IMR-90 (cell line): ENCODE results near the gene SERPIND1. TPM values are rescaled to one million over a fixed set of nuclear protein-coding genes. Genes with fewer than 3 reads are reported as not detected.

Experiments
- ATAC-seq: fragments of 200-7000 bp; cut with Tn5 transposase; 2 replicates; pipeline ENCODE4 v1.9.1; 2020; ENCODE audit warnings: low read depth, mild to moderate bottlenecking, moderate library complexity
- BruUV-seq: library from RNA; stranded (reverse); fragments of 400-500 nt; replicated peaks from 2 replicates; lab custom pipeline; 2021; lab: Mats Ljungman, UMichigan
- CTCF ChIA-PET: fragments of 300-600 bp; formaldehyde crosslinking; extraction: SDS; loops from one replicate; lab custom pipeline; 2021; ENCODE audit warnings: antibody characterized with exemption; lab: Yijun Ruan, JAX
- POLR2A ChIA-PET: fragments of 300-600 bp; sonication (Branson Sonifier 250); formaldehyde crosslinking; loops from one replicate; lab custom pipeline; 2022; ENCODE audit warnings: antibody characterized with exemption; ENCODE audit not compliant: unreplicated experiment; lab: Charles Lee
- DNase-seq: peaks from one replicate; pipeline ENCODE4 v3.0.0; 2013
- H2AFZ ChIP-seq: replicated peaks from 2 replicates; pipeline ENCODE3; 2013; ENCODE audit warnings: low read length, mild to moderate bottlenecking; ENCODE audit not compliant: poor library complexity
- H2AK5ac ChIP-seq: 2 replicates; pipeline ENCODE4 v1.6.1; 2013; ENCODE audit warnings: low read depth, low read length, inconsistent platforms
- H2AK9ac ChIP-seq: replicated peaks from 2 replicates; pipeline ENCODE3; 2013; ENCODE audit warnings: mild to moderate bottlenecking, low read depth, low read length, moderate library complexity; ENCODE audit not compliant: poor library complexity
- H2BK120ac ChIP-seq: 2 replicates; pipeline ENCODE4 v1.6.1; 2013; ENCODE audit warnings: low read depth, low read length, inconsistent platforms
- H2BK15ac ChIP-seq: 3 replicates; pipeline ENCODE4 v1.6.1; 2013; ENCODE audit warnings: low read depth, low read length, inconsistent platforms
- H2BK20ac ChIP-seq: 2 replicates; pipeline ENCODE4 v1.6.1; 2013; ENCODE audit warnings: low read depth, mild to moderate bottlenecking, inconsistent platforms, low read length, moderate library complexity
- H2BK5ac ChIP-seq: 2 replicates; pipeline ENCODE4 v1.6.1; 2013; ENCODE audit warnings: mild to moderate bottlenecking, low read depth, low read length, inconsistent platforms; ENCODE audit not compliant: poor library complexity, severe bottlenecking
- H3K14ac ChIP-seq: replicated peaks from 2 replicates; pipeline ENCODE4 v1.6.1; 2013; ENCODE audit warnings: low read depth, low read length, inconsistent platforms
- H3K18ac ChIP-seq: 2 replicates; pipeline ENCODE4 v1.6.1; 2013; ENCODE audit warnings: low read depth, low read length, control low read depth
- H3K23ac ChIP-seq: 2 replicates; pipeline ENCODE4 v1.6.1; 2013; ENCODE audit warnings: low read depth, low read length, inconsistent platforms
- H3K27ac ChIP-seq: 2 replicates; pipeline ENCODE4 v1.5.1; 2013; ENCODE audit warnings: mild to moderate bottlenecking, control low read depth, low read length; ENCODE audit not compliant: insufficient read depth
- H3K27me3 ChIP-seq: 2 replicates; pipeline ENCODE4 v1.6.1; 2013; ENCODE audit warnings: low read length; ENCODE audit not compliant: control insufficient read depth, insufficient read depth
- H3K36me3 ChIP-seq: 2 replicates; pipeline ENCODE4 v1.6.1; 2013; ENCODE audit warnings: low read length, mixed read lengths; ENCODE audit not compliant: control insufficient read depth, insufficient read depth
- H3K4ac ChIP-seq: 2 replicates; pipeline ENCODE4 v1.6.1; 2013; ENCODE audit warnings: low read depth, low read length, inconsistent platforms
- H3K4me1 ChIP-seq: 2 replicates; pipeline ENCODE4 v1.6.1; 2013; ENCODE audit warnings: low read length, mixed read lengths; ENCODE audit not compliant: control insufficient read depth, insufficient read depth
- H3K4me2 ChIP-seq: 2 replicates; pipeline ENCODE4 v1.6.1; 2013; ENCODE audit warnings: low read depth, mild to moderate bottlenecking, control low read depth, low read length, moderate library complexity
- H3K4me3 ChIP-seq: 2 replicates; pipeline ENCODE4 v1.5.1; 2013; ENCODE audit warnings: low read depth, mild to moderate bottlenecking, control low read depth, low read length, moderate library complexity; ENCODE audit not compliant: insufficient read depth
- H3K56ac ChIP-seq: 2 replicates; pipeline ENCODE4 v1.6.1; 2013; ENCODE audit warnings: low read length, inconsistent platforms; ENCODE audit not compliant: insufficient read depth; ENCODE audit errors: extremely low read depth
- H3K79me1 ChIP-seq, 2 experiments: 2 replicates each; pipeline ENCODE4 v1.6.1; 2013; ENCODE audit warnings: low read length in 2 of 2, inconsistent platforms in 1 of 2, low read depth in 1 of 2
- H3K9ac ChIP-seq: 2 replicates; pipeline ENCODE4 v1.6.1; 2013; ENCODE audit warnings: low read depth, low read length, control low read depth
- H3K9me1 ChIP-seq: 2 replicates; pipeline ENCODE4 v1.6.1; 2013; ENCODE audit warnings: low read length, inconsistent platforms; ENCODE audit not compliant: insufficient read depth
- H3K9me3 ChIP-seq: 2 replicates; pipeline ENCODE4 v1.6.1; 2013; ENCODE audit warnings: low read length; ENCODE audit not compliant: control insufficient read depth, insufficient read depth
- H4K20me1 ChIP-seq: 2 replicates; pipeline ENCODE4 v1.6.1; 2013; ENCODE audit warnings: low read length, inconsistent platforms; ENCODE audit not compliant: insufficient read depth
- H4K5ac ChIP-seq: 2 replicates; pipeline ENCODE4 v1.6.1; 2013; ENCODE audit warnings: mild to moderate bottlenecking, low read depth, low read length, control low read depth
- H4K8ac ChIP-seq, 2 experiments: 2 replicates each; pipeline ENCODE4 v1.6.1; 2013; ENCODE audit warnings: low read depth in 2 of 2, low read length in 2 of 2, control low read depth in 1 of 2, inconsistent platforms in 1 of 2
- H4K91ac ChIP-seq: 2 replicates; pipeline ENCODE4 v1.6.1; 2013; ENCODE audit warnings: low read depth, low read length, inconsistent platforms; ENCODE audit not compliant: insufficient read depth
- CTCF ChIP-seq: conservative IDR thresholded peaks from 2 replicates; pipeline ENCODE4 v1.5.1; 2012; ENCODE audit warnings: mild to moderate bottlenecking, low read depth, low read length, improper control_type of control experiment
- FOS ChIP-seq: fragments of 150-350 bp; IDR thresholded peaks from 2 replicates; pipeline ENCODE4 v1.6.1; 2016; ENCODE audit warnings: low read depth, low read length
- MAFK ChIP-seq: IDR thresholded peaks from 2 replicates; pipeline ENCODE4 v1.6.1; 2012; ENCODE audit warnings: low read depth, low read length, improper control_type of control experiment
- MAZ ChIP-seq: IDR thresholded peaks from 2 replicates; pipeline ENCODE4 v1.6.1; 2012; ENCODE audit warnings: low read depth, mild to moderate bottlenecking, low read length, improper control_type of control experiment, moderate library complexity, borderline replicate concordance
- MXI1 ChIP-seq: IDR thresholded peaks from 2 replicates; pipeline ENCODE4 v1.6.1; 2012; ENCODE audit warnings: low read depth, mild to moderate bottlenecking, low read length, moderate library complexity, borderline replicate concordance
- RAD21 ChIP-seq: IDR thresholded peaks from 2 replicates; pipeline ENCODE4 v1.6.1; 2012; ENCODE audit warnings: low read length, improper control_type of control experiment
- RCOR1 ChIP-seq: IDR thresholded peaks from 2 replicates; pipeline ENCODE4 v1.6.1; 2012; ENCODE audit warnings: mild to moderate bottlenecking, low read length, improper control_type of control experiment; ENCODE audit not compliant: insufficient replicate concordance
- RFX5 ChIP-seq: IDR thresholded peaks from 2 replicates; pipeline ENCODE4 v1.8.0; 2012; ENCODE audit warnings: low read depth, mild to moderate bottlenecking, low read length, moderate library complexity
- SMC3 ChIP-seq: fragments of 150-350 bp; IDR thresholded peaks from 2 replicates; pipeline ENCODE4 v1.6.1; 2016; ENCODE audit warnings: low read depth, mild to moderate bottlenecking, antibody characterized with exemption, low read length, moderate library complexity
- WGBS, 2 experiments: methylation state at CpG; one replicate each; pipeline versions ENCODE4 v1.1.5 to v1.1.7; 2013; ENCODE audit warnings: missing lambda C conversion rate in 2 of 2; ENCODE audit not compliant: insufficient read length in 1 of 2; ENCODE audit errors: extremely low coverage in 2 of 2; 5-methylcytosine and 5-hydroxymethylcytosine counted together
- dilution Hi-C: fragments of 300-500 bp; cut with HindIII; formaldehyde crosslinking; loops from one replicate; pipeline ENCODE4 v1.14.3; 2018; ENCODE audit warnings: low sequenced_read_pairs; ENCODE audit not compliant: unreplicated experiment
- in situ Hi-C: fragments of 300-500 bp; cut with MboI; formaldehyde crosslinking; loops from 3 replicates; pipeline ENCODE4 v1.14.3; 2019; ENCODE audit warnings: low sequenced_read_pairs, inconsistent platforms, mixed read lengths
- intact Hi-C: fragments of 100-400 bp; cut with micrococcal nuclease; formaldehyde crosslinking; loops from 2 replicates; pipeline ENCODE4 v1.10.0; 2022
- polyA plus RNA-seq, 3 experiments: library from polyadenylated mRNA; depleted of rRNA; stranded (reverse); fragments of >200 nt; gene quantifications; 2 replicates each; pipeline ENCODE4 v1.2.3, GENCODE V29; 2012; ENCODE audit warnings: low replicate concordance in 1 of 3
- total RNA-seq: library from RNA; depleted of rRNA; stranded (reverse); fragments of >200 nt; gene quantifications from 2 replicates; pipeline ENCODE4 v1.2.3, GENCODE V29; 2012

Gene SERPIND1
- total and polyA plus RNA-seq, 2 of the 4 experiments (the other 2 are of a cell fraction) = 0.12 TPM; not detected in 1

DNA sequence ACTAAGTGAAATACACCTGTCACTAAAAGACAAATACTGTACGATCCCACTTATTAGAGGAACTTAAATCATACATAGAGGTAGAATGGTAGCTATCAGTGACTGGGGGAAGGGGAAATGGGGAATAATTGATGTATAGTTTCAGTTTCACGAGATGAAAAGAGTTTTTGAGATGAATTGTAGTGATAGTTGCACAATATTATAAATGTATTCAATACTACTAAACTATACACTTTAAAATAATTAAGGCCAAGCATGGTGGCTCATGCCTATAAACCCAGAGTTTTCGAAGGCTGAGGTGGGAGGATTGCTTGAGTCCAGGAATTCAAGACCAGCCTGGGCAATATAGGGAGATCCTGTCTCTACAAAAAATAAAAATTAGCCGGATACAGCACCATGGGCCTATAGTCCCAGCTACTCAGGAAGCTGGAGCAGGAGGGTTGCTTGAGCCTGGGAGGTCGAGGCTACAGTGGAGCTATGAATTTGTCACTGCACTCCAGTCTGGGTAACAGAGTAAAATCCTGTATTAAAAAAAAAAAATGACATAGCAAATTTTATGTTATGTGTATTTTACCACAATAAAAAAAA is 40.4 kb downstream of the SERPIND1 start:
- no peak overlapping the region for H2BK20ac ChIP-seq
- H4K5ac ChIP-seq = no peak overlapping the region
- H3K36me3 ChIP-seq = peaks cover 39% of the 10 kb centered on the region
- H3K9me3 ChIP-seq = no peaks in the 10 kb centered on the region
- ATAC-seq (no peak), DNase-seq (no peak)
- intact Hi-C loops = no loop called here
- H3K23ac ChIP-seq = no peak overlapping the region
- H4K91ac ChIP-seq = no peak overlapping the region
- no peak overlapping the region for H2BK5ac ChIP-seq
- no peak overlapping the region for H3K18ac ChIP-seq
- H3K9ac ChIP-seq = no peak overlapping the region
- H2BK15ac ChIP-seq = no peak overlapping the region
- no peaks in the 10 kb centered on the region for H4K20me1 ChIP-seq
- H2AK5ac ChIP-seq = no peak overlapping the region
- H3K4me2 ChIP-seq = no peak overlapping the region
- BruUV-seq = no TSS peak
- in situ Hi-C loops = no loop called here
- H3K79me1 ChIP-seq = peaks cover 0 to 6% of the 10 kb centered on the region in 2 experiments; a peak in 1 of 4 replicates
- H3K4me1 ChIP-seq = no peaks in the 10 kb centered on the region
- no peak overlapping the region for H2BK120ac ChIP-seq
- H2AK9ac ChIP-seq = no peak overlapping the region
- no peak overlapping the region for H2AFZ ChIP-seq
- H3K14ac ChIP-seq = no peak overlapping the region
- CTCF ChIA-PET = interaction anchor here (1.8 kb wide), 1 partner anchor 30 kb away, joined by 5 read pairs; no protein-coding TSS in a partner anchor
- no peak overlapping the region for H3K56ac ChIP-seq
- H3K4me3 ChIP-seq = no peak overlapping the region
- POLR2A ChIA-PET = no interaction called here
- TF ChIP-seq MXI1 (no peak), RAD21 (no peak), CTCF (no peak), SMC3 (no peak), RCOR1 (no peak), FOS (no peak), MAZ (no peak), MAFK (no peak), RFX5 (no peak)
- H3K27me3 ChIP-seq = no peaks in the 10 kb centered on the region
- no peak overlapping the region for H3K4ac ChIP-seq
- H4K8ac ChIP-seq = no peak overlapping the region
- 100% methylated on average over 1 of the region's 5 CpGs; no CpG with 5 or more reads in 1 of the 2 experiments for WGBS, 2 experiments
- H3K9me1 ChIP-seq = peaks cover 5% of the 10 kb centered on the region; the same call in 1 of the 2 replicates
- H3K27ac ChIP-seq = no peak overlapping the region
- dilution Hi-C loops = no loop called here
